ENCODE measurements around the gene DIDO1.

- no peak for TF ChIP-seq EP300 (IDR thresholded peaks at IDR 0.05; ENCODE audit: low read depth)
- TF ChIP-seq POLR2A (IDR thresholded peaks at IDR 0.05), result no peak
- TF ChIP-seq CTCF (IDR thresholded peaks at IDR 0.05), result no peak
These were observed 21.4 kb upstream of the DIDO1 start for GRCh38 chr20:62947532-62948300.
